ENCODE results near the gene FRMD4B.

- TF ChIP-seq POLR2AphosphoS5 (IDR thresholded peaks at IDR 0.05) (no peak), CTCF (IDR thresholded peaks at IDR 0.05) (no peak)
Measured at GRCh38 chr3:69178082-69178481, 207.8 kb downstream of the FRMD4B start.
